H1 (cell line): ENCODE results near the gene TNFAIP2. TPM values are rescaled to one million over a fixed set of nuclear protein-coding genes. Genes with fewer than 3 reads are reported as not detected.
A peak's percentile ranks its signal among the peaks of the same experiment; 100 is the strongest.

Experiments used
- BRCA1 ChIP-seq: IDR thresholded peaks from 2 replicates; pipeline ENCODE4 v1.6.1; 2012; ENCODE audit warnings: low read depth, low read length, improper control_type of control experiment
- CHD2 ChIP-seq: IDR thresholded peaks from 2 replicates; pipeline ENCODE4 v1.6.1; 2012; ENCODE audit warnings: low read length, improper control_type of control experiment
- EP300 ChIP-seq, 2 experiments: IDR thresholded peaks; 1 replicate in 1 of 2; 2 replicates in 1 of 2; pipeline ENCODE4 v1.6.1; 2011 to 2012; ENCODE audit warnings: low read depth in 2 of 2, low read length in 2 of 2, mild to moderate bottlenecking in 2 of 2, borderline replicate concordance in 1 of 2, inconsistent platforms in 1 of 2, moderate library complexity in 1 of 2
- JUN ChIP-seq: IDR thresholded peaks from 2 replicates; pipeline ENCODE4 v1.6.1; 2011; ENCODE audit warnings: low read depth, mild to moderate bottlenecking, improper control_type of control experiment, low read length
- KDM1A ChIP-seq: fragments of 200-600, 300-600 bp; sonication (generic); IDR thresholded peaks from 2 replicates; pipeline ENCODE4 v1.7.1; 2016; ENCODE audit warnings: mild to moderate bottlenecking, low read length, borderline replicate concordance
- KDM4A ChIP-seq: IDR thresholded peaks from one replicate; pipeline ENCODE4 v1.7.1; 2012; ENCODE audit warnings: low read depth, mild to moderate bottlenecking, moderate library complexity, low read length, inconsistent platforms; ENCODE audit not compliant: severe bottlenecking
- MAFK ChIP-seq: IDR thresholded peaks from 2 replicates; pipeline ENCODE4 v1.6.1; 2012; ENCODE audit warnings: low read depth, mild to moderate bottlenecking, improper control_type of control experiment, low read length
- POLR2AphosphoS5 ChIP-seq: IDR thresholded peaks from 2 replicates; pipeline ENCODE4 v1.6.1; 2011; ENCODE audit warnings: low read depth, low read length
- SIX5 ChIP-seq: IDR thresholded peaks from 2 replicates; pipeline ENCODE4 v1.6.1; 2011; ENCODE audit warnings: mild to moderate bottlenecking, low read depth, low read length
- SP2 ChIP-seq: IDR thresholded peaks from 2 replicates; pipeline ENCODE4 v1.6.1; 2012; ENCODE audit warnings: mild to moderate bottlenecking, low read length, inconsistent platforms
- TAF7 ChIP-seq: optimal IDR thresholded peaks from 2 replicates; pipeline ENCODE3; 2011; ENCODE audit warnings: low read depth, mild to moderate bottlenecking, inconsistent platforms, low read length, moderate library complexity, borderline replicate concordance
- TEAD4 ChIP-seq: IDR thresholded peaks from 2 replicates; pipeline ENCODE4 v1.6.1; 2012; ENCODE audit warnings: low read depth, low read length, inconsistent platforms, mixed read lengths
- polyA plus RNA-seq, 7 experiments: library from polyadenylated mRNA; depleted of rRNA in 3 of 7; stranded (reverse) in 5 of 7; unstranded in 2 of 7; fragments of >200 nt in 5 of 7; fragments of 200-250 nt in 2 of 7; gene quantifications; 1 replicate in 5 of 7; 2 replicates in 1 of 7; 4 replicates in 1 of 7; pipeline versions ENCODE4 v1.2.1 to v1.2.3, GENCODE V29; 2011 to 2013; ENCODE audit warnings: missing spikeins in 2 of 7, mixed read lengths in 2 of 7
- total RNA-seq: library from RNA; stranded (reverse); fragmentation: NEBNext Ultra II Directional; extraction: Animal tissue kit (Norgen Biotek cat#: 25700); gene quantifications from 2 replicates; pipeline ENCODE4 v1.2.1, GENCODE V29; 2021
- TF ChIP-seq, protein P1 (sequence below), 3 experiments: IDR thresholded peaks; 1 replicate in 2 of 3; 2 replicates in 1 of 3; pipeline versions ENCODE4 v1.5.1 to v1.6.1; 2011; ENCODE audit warnings: low read length in 3 of 3, mild to moderate bottlenecking in 3 of 3, inconsistent platforms in 2 of 3, low read depth in 1 of 3, moderate library complexity in 1 of 3; ENCODE audit not compliant: insufficient read depth in 1 of 3; ENCODE audit errors: control extremely low read depth in 1 of 3
- TF ChIP-seq, protein P2 (sequence below): IDR thresholded peaks from 2 replicates; pipeline ENCODE4 v1.6.1; 2012; ENCODE audit warnings: inconsistent platforms

The TNFAIP2 gene
- total and polyA plus RNA-seq, 2 of the 8 experiments (the other 6 are each of a cell fraction or from before 2014, with no cell fraction given), result 28.3 to 34.5 TPM

DNA sequence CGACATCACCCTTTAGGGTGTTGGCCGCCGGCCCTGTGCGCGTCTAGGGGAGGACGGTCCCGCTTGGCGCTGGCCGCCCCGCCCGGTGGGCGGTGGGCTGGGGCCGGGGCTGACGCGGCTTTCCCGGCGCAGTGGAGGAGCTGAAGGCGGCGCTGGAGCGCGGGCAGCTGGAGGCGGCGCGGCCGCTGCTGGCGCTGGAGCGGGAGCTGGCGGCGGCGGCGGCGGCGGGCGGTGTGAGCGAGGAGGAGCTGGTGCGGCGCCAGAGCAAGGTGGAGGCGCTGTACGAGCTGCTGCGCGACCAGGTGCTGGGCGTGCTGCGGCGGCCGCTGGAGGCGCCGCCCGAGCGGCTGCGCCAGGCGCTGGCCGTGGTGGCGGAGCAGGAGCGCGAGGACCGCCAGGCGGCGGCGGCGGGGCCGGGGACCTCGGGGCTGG is 3.6 kb downstream of the TNFAIP2 start (continued):
- TF ChIP-seq, protein P1, sequence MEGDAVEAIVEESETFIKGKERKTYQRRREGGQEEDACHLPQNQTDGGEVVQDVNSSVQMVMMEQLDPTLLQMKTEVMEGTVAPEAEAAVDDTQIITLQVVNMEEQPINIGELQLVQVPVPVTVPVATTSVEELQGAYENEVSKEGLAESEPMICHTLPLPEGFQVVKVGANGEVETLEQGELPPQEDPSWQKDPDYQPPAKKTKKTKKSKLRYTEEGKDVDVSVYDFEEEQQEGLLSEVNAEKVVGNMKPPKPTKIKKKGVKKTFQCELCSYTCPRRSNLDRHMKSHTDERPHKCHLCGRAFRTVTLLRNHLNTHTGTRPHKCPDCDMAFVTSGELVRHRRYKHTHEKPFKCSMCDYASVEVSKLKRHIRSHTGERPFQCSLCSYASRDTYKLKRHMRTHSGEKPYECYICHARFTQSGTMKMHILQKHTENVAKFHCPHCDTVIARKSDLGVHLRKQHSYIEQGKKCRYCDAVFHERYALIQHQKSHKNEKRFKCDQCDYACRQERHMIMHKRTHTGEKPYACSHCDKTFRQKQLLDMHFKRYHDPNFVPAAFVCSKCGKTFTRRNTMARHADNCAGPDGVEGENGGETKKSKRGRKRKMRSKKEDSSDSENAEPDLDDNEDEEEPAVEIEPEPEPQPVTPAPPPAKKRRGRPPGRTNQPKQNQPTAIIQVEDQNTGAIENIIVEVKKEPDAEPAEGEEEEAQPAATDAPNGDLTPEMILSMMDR (IDR thresholded peaks at IDR 0.05; ENCODE audit: control extremely low read depth in 1 of 3, insufficient read depth in 1 of 3, low read depth in 1 of 3, low read length in 3 of 3), result peak in 2 of 3 experiments; percentile 36 to 87; a peak in 3 of 4 replicates
- TF ChIP-seq SP2 (no peak), MAFK (no peak), TAF7 (no peak), TEAD4 (no peak), SIX5 (no peak), CHD2 (no peak), KDM4A (no peak), BRCA1 (no peak), EP300 (IDR thresholded peaks at IDR 0.05; ENCODE audit: borderline replicate concordance in 1 of 2, low read depth in 2 of 2, low read length in 2 of 2) (peak in 1 of 2 experiments; percentile 60; a peak in 1 of 3 replicates), JUN (no peak), POLR2AphosphoS5 (no peak), KDM1A (no peak)
- TF ChIP-seq, protein P2, sequence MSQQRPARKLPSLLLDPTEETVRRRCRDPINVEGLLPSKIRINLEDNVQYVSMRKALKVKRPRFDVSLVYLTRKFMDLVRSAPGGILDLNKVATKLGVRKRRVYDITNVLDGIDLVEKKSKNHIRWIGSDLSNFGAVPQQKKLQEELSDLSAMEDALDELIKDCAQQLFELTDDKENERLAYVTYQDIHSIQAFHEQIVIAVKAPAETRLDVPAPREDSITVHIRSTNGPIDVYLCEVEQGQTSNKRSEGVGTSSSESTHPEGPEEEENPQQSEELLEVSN, result no peak; the same call in 1 of the 2 replicates
